Endothelial cell of umbilical vein (primary cell): ENCODE data around the gene WBP2. TPM values are rescaled to one million over a fixed set of nuclear protein-coding genes. Genes with fewer than 3 reads are reported as not detected.
A peak's percentile ranks its signal among the peaks of the same experiment; 100 is the strongest.

ENCODE experiments used
- BruUV-seq: library from RNA; stranded (reverse); fragments of 400-500 nt; replicated peaks from 2 replicates; lab custom pipeline; 2021; lab: Mats Ljungman, UMichigan
- CTCF ChIA-PET: fragments of 300-600, 350-600 bp; sonication (Branson Sonifier 250); formaldehyde crosslinking; loops from one replicate; lab custom pipeline; 2021; ENCODE audit warnings: antibody characterized with exemption, inconsistent platforms; lab: Charles Lee
- POLR2A ChIA-PET: fragments of 300-600, 350-600 bp; sonication (Branson Sonifier 250); formaldehyde crosslinking; loops from one replicate; lab custom pipeline; 2021; ENCODE audit warnings: antibody characterized with exemption, inconsistent platforms; lab: Charles Lee
- DNase-seq: peaks from one replicate; pipeline ENCODE4 v3.0.0-alpha.2; 2011; ENCODE audit warnings: low read depth, low spot score
- FAIRE-seq: peaks from 2 replicates; lab custom pipeline; 2011; peaks lifted over from hg19 to GRCh38; lab: Jason Lieb, UNC
- H2AFZ ChIP-seq: 2 replicates; pipeline ENCODE4 v1.6.0; 2012; ENCODE audit warnings: low read depth, low read length, control low read depth, inconsistent platforms
- H3K27ac ChIP-seq: 2 replicates; pipeline ENCODE4 v1.5.1; 2011; ENCODE audit warnings: low read depth, mild to moderate bottlenecking, control low read depth, low read length, moderate library complexity; ENCODE audit not compliant: insufficient read depth
- H3K27me3 ChIP-seq, 2 experiments: 2 replicates each; pipeline versions ENCODE4 v1.6.0 to v1.6.1; 2011; ENCODE audit warnings: low read length in 2 of 2, mixed read lengths in 1 of 2; ENCODE audit not compliant: control insufficient read depth in 2 of 2, insufficient read depth in 2 of 2
- H3K36me3 ChIP-seq, 2 experiments: 2 replicates in 1 of 2; 3 replicates in 1 of 2; pipeline ENCODE4 v1.5.1; 2011; ENCODE audit warnings: low read length in 2 of 2, mild to moderate bottlenecking in 1 of 2, moderate library complexity in 1 of 2; ENCODE audit not compliant: control insufficient read depth in 2 of 2, insufficient read depth in 2 of 2; ENCODE audit errors: extremely low read depth in 1 of 2
- H3K4me1 ChIP-seq: 3 replicates; pipeline ENCODE4 v1.5.1; 2011; ENCODE audit warnings: mild to moderate bottlenecking, low read length; ENCODE audit not compliant: control insufficient read depth, insufficient read depth; ENCODE audit errors: extremely low read depth
- H3K4me2 ChIP-seq: 2 replicates; pipeline ENCODE4 v1.6.1; 2011; ENCODE audit warnings: low read length, control low read depth, mixed read lengths; ENCODE audit not compliant: insufficient read depth
- H3K4me3 ChIP-seq, 3 experiments: fragments of 200-600 bp in 1 of 3; sonication (generic), shearing (Covaris generic) in 1 of 3; replicated peaks in 1 of 3; 2 replicates each; pipeline ENCODE4 v1.5.1; 2011 to 2016; ENCODE audit warnings: control low read depth in 3 of 3, low read length in 3 of 3, mild to moderate bottlenecking in 2 of 3, inconsistent platforms in 1 of 3, low read depth in 1 of 3, moderate library complexity in 1 of 3; ENCODE audit not compliant: insufficient read depth in 1 of 3
- H3K79me2 ChIP-seq: 2 replicates; pipeline ENCODE4 v1.6.0; 2012; ENCODE audit warnings: low read length, inconsistent platforms; ENCODE audit not compliant: control insufficient read depth, insufficient read depth
- H3K9ac ChIP-seq: replicated peaks from 2 replicates; pipeline ENCODE3; 2011; ENCODE audit warnings: low read length, control low read depth; ENCODE audit not compliant: insufficient read depth; ENCODE audit errors: extremely low read depth
- H3K9me1 ChIP-seq: replicated peaks from 3 replicates; pipeline ENCODE4 v1.6.0; 2011; ENCODE audit warnings: mild to moderate bottlenecking, low read length; ENCODE audit not compliant: control insufficient read depth, insufficient read depth; ENCODE audit errors: extremely low read depth
- H3K9me3 ChIP-seq: replicated peaks from 2 replicates; pipeline ENCODE4 v1.5.1; 2012; ENCODE audit warnings: low read length, inconsistent platforms; ENCODE audit not compliant: control insufficient read depth, insufficient read depth
- H4K20me1 ChIP-seq: replicated peaks from 2 replicates; pipeline ENCODE3; 2011; ENCODE audit warnings: mild to moderate bottlenecking, low read length; ENCODE audit not compliant: control insufficient read depth, insufficient read depth; ENCODE audit errors: extremely low read depth
- EZH2 ChIP-seq: IDR thresholded peaks from 2 replicates; pipeline ENCODE4 v1.6.1; 2012; ENCODE audit warnings: borderline replicate concordance, low read depth, mild to moderate bottlenecking, moderate library complexity, low read length, inconsistent platforms; ENCODE audit not compliant: severe bottlenecking
- FOS ChIP-seq: IDR thresholded peaks from 2 replicates; pipeline ENCODE4 v1.6.1; 2011; ENCODE audit warnings: mild to moderate bottlenecking, low read length, moderate library complexity, borderline replicate concordance; ENCODE audit not compliant: insufficient read depth
- GATA2 ChIP-seq: IDR thresholded peaks from 2 replicates; pipeline ENCODE4 v1.7.0; 2011; ENCODE audit warnings: low read depth, mild to moderate bottlenecking, moderate library complexity, mixed read lengths, low read length; ENCODE audit not compliant: insufficient read length, insufficient read depth
- JUN ChIP-seq: IDR thresholded peaks from 2 replicates; pipeline ENCODE4 v1.6.1; 2011; ENCODE audit warnings: borderline replicate concordance, low read depth; ENCODE audit not compliant: insufficient read length, insufficient read depth
- MYC ChIP-seq: IDR thresholded peaks from one replicate; pipeline ENCODE4 v1.6.1; 2011; ENCODE audit warnings: mild to moderate bottlenecking, low read depth, low read length
- POLR2A ChIP-seq: IDR thresholded peaks from 2 replicates; pipeline ENCODE4 v1.6.1; 2012; ENCODE audit warnings: low read depth, mild to moderate bottlenecking, control low read depth, low read length
- POLR2AphosphoS5 ChIP-seq: IDR thresholded peaks from 2 replicates; pipeline ENCODE4 v1.6.1; 2012; ENCODE audit warnings: low read depth, mild to moderate bottlenecking, control low read depth, low read length, moderate library complexity; ENCODE audit not compliant: insufficient read depth
- dilution Hi-C: fragments of 300-500 bp; cut with MboI; formaldehyde crosslinking; loops from one replicate; pipeline ENCODE4 v1.15.0; 2019; ENCODE audit warnings: low sequenced_read_pairs; ENCODE audit not compliant: extremely low pct_ligation_motif_present
- intact Hi-C: fragments of 100-400 bp; cut with micrococcal nuclease; formaldehyde crosslinking; loops from one replicate; pipeline ENCODE4 v1.10.0; 2022
- polyA plus RNA-seq, 4 experiments: library from polyadenylated mRNA; depleted of rRNA in 3 of 4; stranded (reverse) in 3 of 4; unstranded in 1 of 4; fragments of >200 nt; gene quantifications; 2 replicates each; pipeline versions ENCODE4 v1.2.1 to v1.2.3, GENCODE V29; 2011 to 2012; ENCODE audit warnings: missing spikeins in 1 of 4
- total RNA-seq: library from RNA; stranded (reverse); gene quantifications from 2 replicates; pipeline ENCODE4 v1.2.3, GENCODE V29; 2021
- TF ChIP-seq, protein P1 (sequence below): IDR thresholded peaks from 2 replicates; pipeline ENCODE4 v1.6.1; 2011; ENCODE audit not compliant: insufficient read depth, insufficient read length
- TF ChIP-seq, protein P2 (sequence below), 2 donors: IDR thresholded peaks; 1 replicate in 1 of 2; 2 replicates in 1 of 2; pipeline ENCODE4 v1.5.1; 2011; ENCODE audit warnings: low read length in 2 of 2, mild to moderate bottlenecking in 2 of 2, moderate library complexity in 2 of 2, control low read depth in 1 of 2, inconsistent platforms in 1 of 2, low read depth in 1 of 2; ENCODE audit not compliant: insufficient read depth in 1 of 2; ENCODE audit errors: extremely low read depth in 1 of 2

WBP2 gene
- total and polyA plus RNA-seq, 2 donors (not counting 3 experiments of a cell fraction or from before 2014, with no cell fraction given) = 81.5 to 126 TPM

DNA sequence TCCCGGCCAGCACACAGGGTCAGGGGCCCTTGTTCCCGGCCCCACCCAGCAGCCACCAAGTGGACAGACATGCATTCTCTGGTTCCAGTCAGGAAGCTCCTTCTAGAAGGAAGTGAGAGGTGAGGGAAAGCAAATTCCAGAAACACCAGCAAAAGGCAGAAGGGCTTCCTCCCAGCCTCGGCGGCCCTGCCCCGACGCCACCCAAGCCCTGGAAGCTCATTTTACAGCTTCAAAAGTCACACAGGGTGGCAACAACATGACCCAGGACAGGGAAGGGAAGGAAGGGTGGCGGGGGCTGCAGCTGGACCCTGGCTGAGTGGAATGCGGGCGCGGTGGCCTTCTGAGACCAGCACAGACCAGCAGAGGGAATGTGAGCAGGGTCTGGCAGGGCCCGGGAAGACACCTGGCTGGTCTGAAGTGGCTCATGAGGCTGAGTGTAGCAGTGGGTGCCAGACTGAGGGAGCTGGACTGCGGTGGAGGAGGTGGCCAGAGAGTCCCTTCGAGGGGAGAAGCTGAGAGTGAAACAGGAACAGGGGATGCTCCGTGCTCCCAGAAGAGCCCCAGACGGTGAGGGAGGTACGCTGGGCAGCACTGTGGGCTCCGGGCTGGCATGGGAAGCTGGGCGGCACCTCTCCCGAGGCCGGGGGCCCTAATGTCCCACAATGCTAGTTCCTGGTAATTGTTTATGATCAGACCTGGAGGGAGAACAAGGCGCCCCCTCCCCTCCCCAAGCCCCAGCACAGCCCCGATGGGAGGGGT, 9.0 kb downstream of the WBP2 start:
- no peak overlapping the region for H2AFZ ChIP-seq
- FAIRE-seq = peak; percentile 74
- no peaks in the 10 kb centered on the region for H3K27me3 ChIP-seq
- peak; percentile 38 for TF ChIP-seq POLR2AphosphoS5
- TF ChIP-seq, protein P1, sequence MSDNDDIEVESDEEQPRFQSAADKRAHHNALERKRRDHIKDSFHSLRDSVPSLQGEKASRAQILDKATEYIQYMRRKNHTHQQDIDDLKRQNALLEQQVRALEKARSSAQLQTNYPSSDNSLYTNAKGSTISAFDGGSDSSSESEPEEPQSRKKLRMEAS = no peak
- no peak for TF ChIP-seq EZH2
- TF ChIP-seq MYC = no peak
- TF ChIP-seq, protein P2, sequence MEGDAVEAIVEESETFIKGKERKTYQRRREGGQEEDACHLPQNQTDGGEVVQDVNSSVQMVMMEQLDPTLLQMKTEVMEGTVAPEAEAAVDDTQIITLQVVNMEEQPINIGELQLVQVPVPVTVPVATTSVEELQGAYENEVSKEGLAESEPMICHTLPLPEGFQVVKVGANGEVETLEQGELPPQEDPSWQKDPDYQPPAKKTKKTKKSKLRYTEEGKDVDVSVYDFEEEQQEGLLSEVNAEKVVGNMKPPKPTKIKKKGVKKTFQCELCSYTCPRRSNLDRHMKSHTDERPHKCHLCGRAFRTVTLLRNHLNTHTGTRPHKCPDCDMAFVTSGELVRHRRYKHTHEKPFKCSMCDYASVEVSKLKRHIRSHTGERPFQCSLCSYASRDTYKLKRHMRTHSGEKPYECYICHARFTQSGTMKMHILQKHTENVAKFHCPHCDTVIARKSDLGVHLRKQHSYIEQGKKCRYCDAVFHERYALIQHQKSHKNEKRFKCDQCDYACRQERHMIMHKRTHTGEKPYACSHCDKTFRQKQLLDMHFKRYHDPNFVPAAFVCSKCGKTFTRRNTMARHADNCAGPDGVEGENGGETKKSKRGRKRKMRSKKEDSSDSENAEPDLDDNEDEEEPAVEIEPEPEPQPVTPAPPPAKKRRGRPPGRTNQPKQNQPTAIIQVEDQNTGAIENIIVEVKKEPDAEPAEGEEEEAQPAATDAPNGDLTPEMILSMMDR (IDR thresholded peaks at IDR 0.05; ENCODE audit: extremely low read depth in 1 of 2, insufficient read depth in 1 of 2, low read depth in 1 of 2, low read length in 2 of 2) = peak in 1 of 2 donors; percentile 8
- no peak for TF ChIP-seq FOS
- no peak for TF ChIP-seq JUN
- no peak for TF ChIP-seq GATA2
- no peak for TF ChIP-seq POLR2A
- H3K9me1 ChIP-seq = no peaks in the 10 kb centered on the region
- peak overlapping the region; percentile 31 for H3K27ac ChIP-seq
- dilution Hi-C loops (no loop called here), intact Hi-C loops (loop anchor here (1.0 to 2.0 kb wide), 4 partner anchors 9 to 51 kb away; partner anchors contain the start of genes TRIM65 and WBP2)
- CTCF ChIA-PET = interaction anchor here (0.6 to 6.8 kb wide), 17 partner anchors 10 to 93 kb away, joined by 3 to 53 read pairs (median 7); partner anchors contain the start of genes GALK1, TRIM47, TRIM65 and WBP2
- H3K9ac ChIP-seq = no peak overlapping the region
- DNase-seq = peak; percentile 45
- H3K79me2 ChIP-seq = no peaks in the 10 kb centered on the region
- POLR2A ChIA-PET = interaction anchor here (1.3 kb wide), 1 partner anchor 66 kb away, joined by 7 read pairs; no protein-coding TSS in a partner anchor
- H3K4me1 ChIP-seq = peaks cover 39% of the 10 kb centered on the region
- H3K9me3 ChIP-seq = no peaks in the 10 kb centered on the region
- peaks cover 3 to 32% of the 10 kb centered on the region in 2 experiments for H3K36me3 ChIP-seq
- TSS peak; percentile 80 for BruUV-seq
- H3K4me2 ChIP-seq = no peak overlapping the region
- no peak overlapping the region for H3K4me3 ChIP-seq
- no peaks in the 10 kb centered on the region for H4K20me1 ChIP-seq
